AG04450 (cell line): ENCODE measurements around the gene GMPPA. TPM values are rescaled to one million over a fixed set of nuclear protein-coding genes. Genes with fewer than 3 reads are reported as not detected.

ENCODE experiments used
- CTCF ChIA-PET: fragments of 300-600, 350-600 bp; formaldehyde crosslinking; extraction: SDS; loops from one replicate; lab custom pipeline; 2022; ENCODE audit warnings: antibody characterized with exemption, inconsistent platforms; lab: Charles Lee
- POLR2A ChIA-PET: fragments of 350-600 bp; formaldehyde crosslinking; extraction: SDS; loops from one replicate; lab custom pipeline; 2021; ENCODE audit warnings: antibody characterized with exemption, inconsistent platforms; lab: Yijun Ruan, JAX
- DNase-seq: peaks from one replicate; pipeline ENCODE4 v3.0.0-alpha.2; 2011; ENCODE audit warnings: low read depth, low spot score
- H3K27ac ChIP-seq: one replicate; pipeline ENCODE4 v1.5.1; 2012; ENCODE audit warnings: low read depth, low read length, control low read depth
- H3K27me3 ChIP-seq: one replicate; pipeline ENCODE4 v1.6.0; 2012; ENCODE audit warnings: low read length; ENCODE audit not compliant: control insufficient read depth, insufficient read depth
- H3K4me3 ChIP-seq: 2 replicates; pipeline ENCODE4 v1.5.1; 2011; ENCODE audit warnings: mild to moderate bottlenecking, low read depth, low read length, control low read depth
- H3K9me3 ChIP-seq: 2 replicates; pipeline ENCODE4 v1.5.1; 2012; ENCODE audit warnings: low read length; ENCODE audit not compliant: control insufficient read depth, insufficient read depth
- polyA plus RNA-seq: library from polyadenylated mRNA; depleted of rRNA; stranded (reverse); fragments of >200 nt; gene quantifications from 2 replicates; pipeline ENCODE4 v1.2.3, GENCODE V29; 2011
- TF ChIP-seq, protein P1 (sequence below): IDR thresholded peaks from 2 replicates; pipeline ENCODE4 v1.5.1; 2011; ENCODE audit warnings: low read depth, low read length, control low read depth, inconsistent platforms

GMPPA gene
- polyA plus RNA-seq, 1 experiment = 90.1 TPM

- ChIA-PET CTCF (interaction anchor here (0.6 to 5.1 kb wide), 5 partner anchors 12 to 81 kb away, joined by 3 to 32 read pairs (median 4); a partner anchor contains a TSS), POLR2A (interaction anchor here (0.5 kb wide), 1 partner anchor 205 kb away, joined by 4 read pairs; no protein-coding TSS in a partner anchor)
- TF ChIP-seq, protein P1, sequence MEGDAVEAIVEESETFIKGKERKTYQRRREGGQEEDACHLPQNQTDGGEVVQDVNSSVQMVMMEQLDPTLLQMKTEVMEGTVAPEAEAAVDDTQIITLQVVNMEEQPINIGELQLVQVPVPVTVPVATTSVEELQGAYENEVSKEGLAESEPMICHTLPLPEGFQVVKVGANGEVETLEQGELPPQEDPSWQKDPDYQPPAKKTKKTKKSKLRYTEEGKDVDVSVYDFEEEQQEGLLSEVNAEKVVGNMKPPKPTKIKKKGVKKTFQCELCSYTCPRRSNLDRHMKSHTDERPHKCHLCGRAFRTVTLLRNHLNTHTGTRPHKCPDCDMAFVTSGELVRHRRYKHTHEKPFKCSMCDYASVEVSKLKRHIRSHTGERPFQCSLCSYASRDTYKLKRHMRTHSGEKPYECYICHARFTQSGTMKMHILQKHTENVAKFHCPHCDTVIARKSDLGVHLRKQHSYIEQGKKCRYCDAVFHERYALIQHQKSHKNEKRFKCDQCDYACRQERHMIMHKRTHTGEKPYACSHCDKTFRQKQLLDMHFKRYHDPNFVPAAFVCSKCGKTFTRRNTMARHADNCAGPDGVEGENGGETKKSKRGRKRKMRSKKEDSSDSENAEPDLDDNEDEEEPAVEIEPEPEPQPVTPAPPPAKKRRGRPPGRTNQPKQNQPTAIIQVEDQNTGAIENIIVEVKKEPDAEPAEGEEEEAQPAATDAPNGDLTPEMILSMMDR = no peak
- Histone ChIP-seq H3K27me3 (no peaks in the 10 kb centered on the region), H3K9me3 (no peaks in the 10 kb centered on the region; the same call in 1 of the 2 replicates), H3K27ac (no peak overlapping the region), H3K4me3 (no peak overlapping the region)
- DNase-seq = no peak
Observed at GRCh38 chr2:219483451-219484342, 15.0 kb upstream of the GMPPA start.

DNA sequence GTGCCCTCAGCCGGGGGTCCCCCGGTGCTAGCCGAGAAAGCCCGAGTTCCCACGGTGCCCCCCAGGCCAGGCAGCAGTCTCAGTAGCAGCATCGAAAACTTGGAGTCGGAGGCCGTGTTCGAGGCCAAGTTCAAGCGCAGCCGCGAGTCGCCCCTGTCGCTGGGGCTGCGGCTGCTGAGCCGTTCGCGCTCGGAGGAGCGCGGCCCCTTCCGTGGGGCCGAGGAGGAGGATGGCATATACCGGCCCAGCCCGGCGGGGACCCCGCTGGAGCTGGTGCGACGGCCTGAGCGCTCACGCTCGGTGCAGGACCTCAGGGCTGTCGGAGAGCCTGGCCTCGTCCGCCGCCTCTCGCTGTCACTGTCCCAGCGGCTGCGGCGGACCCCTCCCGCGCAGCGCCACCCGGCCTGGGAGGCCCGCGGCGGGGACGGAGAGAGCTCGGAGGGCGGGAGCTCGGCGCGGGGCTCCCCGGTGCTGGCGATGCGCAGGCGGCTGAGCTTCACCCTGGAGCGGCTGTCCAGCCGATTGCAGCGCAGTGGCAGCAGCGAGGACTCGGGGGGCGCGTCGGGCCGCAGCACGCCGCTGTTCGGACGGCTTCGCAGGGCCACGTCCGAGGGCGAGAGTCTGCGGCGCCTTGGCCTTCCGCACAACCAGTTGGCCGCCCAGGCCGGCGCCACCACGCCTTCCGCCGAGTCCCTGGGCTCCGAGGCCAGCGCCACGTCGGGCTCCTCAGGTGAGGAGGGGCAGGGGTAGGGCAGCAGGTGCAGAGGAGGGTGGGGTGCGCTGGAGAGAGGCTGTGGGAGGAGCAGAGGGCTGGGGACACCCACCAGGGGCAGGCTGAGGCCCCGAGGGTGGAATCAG lies 14.1 kb upstream of the GMPPA start:
- POLR2A ChIA-PET = interaction anchor here (0.6 kb wide), 1 partner anchor 24 kb away, joined by 9 read pairs; no protein-coding TSS in a partner anchor
- Histone ChIP-seq H3K4me3 (no peak overlapping the region), H3K27ac (no peak overlapping the region), H3K27me3 (no peaks in the 10 kb centered on the region), H3K9me3 (no peaks in the 10 kb centered on the region; the same call in 1 of the 2 replicates)
- DNase-seq = no peak
- CTCF ChIA-PET = interaction anchor here (0.6 to 5.1 kb wide), 4 partner anchors 8 to 81 kb away, joined by 3 to 32 read pairs (median 12); a partner anchor contains a TSS
- TF ChIP-seq, protein P1 = no peak

DNA sequence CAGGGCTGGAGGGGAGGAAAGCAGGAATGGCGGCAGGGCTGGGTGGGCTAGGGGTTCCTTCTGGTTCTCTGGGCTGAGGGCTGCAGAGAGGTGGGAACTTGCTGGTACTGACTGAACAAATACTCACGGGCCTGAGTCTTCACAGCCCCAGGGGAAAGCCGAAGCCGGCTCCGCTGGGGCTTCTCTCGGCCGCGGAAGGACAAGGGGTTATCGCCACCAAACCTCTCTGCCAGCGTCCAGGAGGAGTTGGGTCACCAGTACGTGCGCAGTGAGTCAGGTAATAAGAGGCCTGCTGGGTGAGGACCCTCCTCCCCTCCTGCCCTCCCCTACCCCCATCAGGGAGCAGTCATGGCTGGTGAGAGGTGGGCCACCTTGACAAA lies 13.5 kb upstream of the GMPPA start:
- Histone ChIP-seq H3K9me3 (no peaks in the 10 kb centered on the region; the same call in 1 of the 2 replicates), H3K4me3 (no peak overlapping the region), H3K27me3 (no peaks in the 10 kb centered on the region), H3K27ac (no peak overlapping the region)
- ChIA-PET CTCF (interaction anchor here (1.0 to 5.1 kb wide), 5 partner anchors 9 to 82 kb away, joined by 4 to 32 read pairs (median 6); a partner anchor contains a TSS), POLR2A (interaction anchor here (0.6 kb wide), 1 partner anchor 25 kb away, joined by 9 read pairs; no protein-coding TSS in a partner anchor)
- DNase-seq = no peak
- TF ChIP-seq, protein P1 = no peak

DNA sequence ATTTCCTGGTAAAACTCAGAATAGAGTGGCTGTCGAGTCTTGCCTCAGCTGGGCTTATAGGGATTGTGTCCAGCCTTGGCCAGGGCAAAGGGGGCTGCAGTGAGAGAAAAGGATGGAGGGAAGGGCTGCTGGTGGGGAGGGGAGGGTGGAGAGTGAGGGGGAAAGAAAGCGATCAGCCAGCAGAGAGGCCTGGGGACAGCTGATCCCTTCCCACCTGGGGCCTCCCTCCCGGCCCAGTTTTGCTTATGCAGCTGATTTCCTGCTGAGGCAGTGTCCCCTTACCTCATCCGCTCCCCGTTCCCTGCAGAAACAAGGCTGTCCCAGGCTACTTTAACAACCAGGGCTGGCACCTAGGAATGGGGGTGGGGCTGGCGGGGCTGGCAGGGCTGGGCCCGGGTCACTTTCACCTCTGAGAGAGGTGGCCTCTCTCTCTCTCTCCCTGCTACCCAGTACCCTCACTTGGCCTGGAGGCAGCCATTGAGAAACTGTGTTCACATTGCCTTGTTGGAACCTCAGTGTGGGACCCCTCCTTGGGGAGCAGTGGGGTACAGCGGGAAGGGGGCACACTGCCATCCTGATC lies 12.2 kb upstream of the GMPPA start:
- ChIA-PET POLR2A (interaction anchor here (1.0 kb wide), 1 partner anchor 27 kb away, joined by 3 read pairs; no protein-coding TSS in a partner anchor), CTCF (interaction anchor here (1.0 to 5.1 kb wide), 7 partner anchors 9 to 83 kb away, joined by 3 to 32 read pairs (median 6); a partner anchor contains a TSS)

More for the DNA sequence above, 12.2 kb upstream of the GMPPA start:
- Histone ChIP-seq H3K9me3 (no peaks in the 10 kb centered on the region; the same call in 1 of the 2 replicates), H3K4me3 (no peak overlapping the region), H3K27ac (no peak overlapping the region), H3K27me3 (no peaks in the 10 kb centered on the region)
- DNase-seq = no peak
- TF ChIP-seq, protein P1 = no peak
